ENCODE measurements around the gene BTF3.
A peak's percentile ranks its signal among the peaks of the same experiment; 100 is the strongest.

Gene BTF3

DNA sequence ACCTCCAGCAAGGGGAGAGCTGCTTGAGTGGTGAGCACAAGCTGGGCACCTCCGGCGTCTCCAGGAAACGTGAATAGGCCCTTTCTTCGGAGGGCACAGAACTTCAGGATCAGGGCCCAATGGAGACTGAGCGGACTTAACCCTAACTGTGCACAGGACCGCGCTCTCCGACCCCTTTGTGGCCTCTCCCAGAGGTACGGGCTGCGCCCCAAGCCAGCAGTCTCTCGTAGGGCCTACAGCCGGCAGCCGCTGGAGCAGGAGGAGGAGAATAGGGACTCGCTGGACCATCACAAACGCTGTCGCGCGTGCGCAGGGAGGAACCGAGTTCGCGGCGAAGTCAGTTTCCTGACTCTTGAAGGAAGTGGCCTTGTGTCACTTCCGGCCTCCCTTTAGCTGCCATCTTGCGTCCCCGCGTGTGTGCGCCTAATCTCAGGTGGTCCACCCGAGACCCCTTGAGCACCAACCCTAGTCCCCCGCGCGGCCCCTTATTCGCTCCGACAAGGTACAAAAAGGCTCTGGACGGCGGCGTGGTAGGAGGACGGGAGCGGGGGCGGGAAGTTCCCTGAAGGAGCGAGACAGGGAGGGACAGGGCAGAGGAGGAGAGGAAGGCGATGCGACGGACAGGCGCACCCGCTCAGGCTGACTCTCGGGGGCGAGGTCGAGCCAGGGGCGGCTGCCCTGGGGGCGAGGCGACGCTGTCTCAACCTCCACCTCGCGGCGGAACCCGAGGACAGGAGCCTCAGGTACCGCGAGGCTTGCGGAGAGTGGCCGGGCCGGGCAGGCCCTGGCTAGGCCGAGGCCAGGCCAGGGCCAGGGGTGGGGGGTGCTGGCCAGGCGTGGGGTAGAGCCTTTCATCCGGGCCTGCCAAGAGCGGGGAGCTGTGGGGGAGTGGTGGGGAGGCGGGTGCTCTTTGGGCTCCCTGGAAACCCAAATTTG lies at the start of gene BTF3:
Gene BTF3 (plus strand): TSS at position 386 of the 936 bp plus-strand sequence. CDS start 226 bp downstream, at position 612.
- no peaks in the 10 kb centered on the region for H3K9me3 ChIP-seq
- intact Hi-C loops (cut with DNase I; ENCODE audit: low total_unique reads) = no loop called here
- peak within 1 kb of the TSS; percentile 83 to 97 for H3K4me3 ChIP-seq
- DNase-seq = peak; percentile 97
- no peaks in the 10 kb centered on the region for H3K27me3 ChIP-seq
- peaks cover 20 to 28% (median 23%) of the 10 kb centered on the region in 3 donors for H3K36me3 ChIP-seq
- TF ChIP-seq, protein P1, sequence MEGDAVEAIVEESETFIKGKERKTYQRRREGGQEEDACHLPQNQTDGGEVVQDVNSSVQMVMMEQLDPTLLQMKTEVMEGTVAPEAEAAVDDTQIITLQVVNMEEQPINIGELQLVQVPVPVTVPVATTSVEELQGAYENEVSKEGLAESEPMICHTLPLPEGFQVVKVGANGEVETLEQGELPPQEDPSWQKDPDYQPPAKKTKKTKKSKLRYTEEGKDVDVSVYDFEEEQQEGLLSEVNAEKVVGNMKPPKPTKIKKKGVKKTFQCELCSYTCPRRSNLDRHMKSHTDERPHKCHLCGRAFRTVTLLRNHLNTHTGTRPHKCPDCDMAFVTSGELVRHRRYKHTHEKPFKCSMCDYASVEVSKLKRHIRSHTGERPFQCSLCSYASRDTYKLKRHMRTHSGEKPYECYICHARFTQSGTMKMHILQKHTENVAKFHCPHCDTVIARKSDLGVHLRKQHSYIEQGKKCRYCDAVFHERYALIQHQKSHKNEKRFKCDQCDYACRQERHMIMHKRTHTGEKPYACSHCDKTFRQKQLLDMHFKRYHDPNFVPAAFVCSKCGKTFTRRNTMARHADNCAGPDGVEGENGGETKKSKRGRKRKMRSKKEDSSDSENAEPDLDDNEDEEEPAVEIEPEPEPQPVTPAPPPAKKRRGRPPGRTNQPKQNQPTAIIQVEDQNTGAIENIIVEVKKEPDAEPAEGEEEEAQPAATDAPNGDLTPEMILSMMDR (IDR thresholded peaks at IDR 0.05) = no peak
- H3K27ac ChIP-seq = peak within 1 kb of the TSS; percentile 93 to 96
- H3K4me1 ChIP-seq = peaks cover 0 to 36% (median 23%) of the 10 kb centered on the region in 4 donors

DNA sequence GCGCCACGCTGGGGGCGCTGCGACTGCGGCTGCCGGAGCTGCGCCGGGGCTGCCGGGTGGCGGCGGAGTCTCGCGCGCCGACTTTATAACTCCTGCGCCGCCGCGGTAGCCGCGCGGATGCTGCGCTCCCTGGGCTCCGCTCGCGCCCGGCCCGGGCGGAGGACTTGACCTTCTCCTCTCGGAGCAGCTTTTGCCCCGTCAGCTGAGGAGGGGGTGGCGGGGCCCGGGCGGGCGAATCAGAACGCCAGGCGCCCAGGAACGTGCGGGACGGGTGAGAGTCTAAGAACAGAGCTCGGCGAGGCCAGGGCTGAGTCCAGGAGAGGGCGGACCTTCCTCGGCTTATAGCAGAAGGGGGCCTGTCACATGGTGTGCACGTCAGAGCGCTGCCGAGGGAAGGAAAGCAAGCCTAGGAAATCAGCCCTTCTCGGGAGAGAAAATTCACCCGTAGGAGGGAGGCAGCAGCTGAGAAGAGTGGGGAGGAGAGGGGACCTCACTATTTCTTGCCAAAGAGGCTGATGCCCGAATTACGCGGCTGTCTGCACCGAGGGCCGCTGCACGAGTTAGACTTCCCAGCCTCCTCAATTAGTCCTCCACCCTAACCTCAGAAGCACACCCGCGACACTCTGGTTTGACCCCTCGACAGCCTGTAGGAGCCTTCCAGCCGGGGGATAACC lies 49.6 kb upstream of the BTF3 start, which contains the start of gene FOXD1:
Gene FOXD1 (minus strand): TSS at position 315 of the 674 bp plus-strand sequence. CDS start 415 bp downstream, outside the sequence.
- TF ChIP-seq, protein P1 (IDR thresholded peaks at IDR 0.05) = no peak
- no peaks in the 10 kb centered on the region for H3K9me3 ChIP-seq
- peaks cover 0 to 37% (median 25%) of the 10 kb centered on the region in 4 donors for H3K4me1 ChIP-seq
- peak within 1 kb of the TSS in 1 of 2 donors; percentile 62 for H3K27ac ChIP-seq
- peaks cover 15 to 91% of the 10 kb centered on the region in 2 donors for H3K27me3 ChIP-seq
- DNase-seq = peak; percentile 75 to 90
- H3K36me3 ChIP-seq = no peaks in the 10 kb centered on the region
- intact Hi-C loops (cut with DNase I; ENCODE audit: low total_unique reads) = loop anchor here (10.0 kb wide), 2 partner anchors 56 to 144 kb away; no protein-coding TSS in a partner anchor
- H3K4me3 ChIP-seq = peak within 1 kb of the TSS; percentile 50 to 53

DNA sequence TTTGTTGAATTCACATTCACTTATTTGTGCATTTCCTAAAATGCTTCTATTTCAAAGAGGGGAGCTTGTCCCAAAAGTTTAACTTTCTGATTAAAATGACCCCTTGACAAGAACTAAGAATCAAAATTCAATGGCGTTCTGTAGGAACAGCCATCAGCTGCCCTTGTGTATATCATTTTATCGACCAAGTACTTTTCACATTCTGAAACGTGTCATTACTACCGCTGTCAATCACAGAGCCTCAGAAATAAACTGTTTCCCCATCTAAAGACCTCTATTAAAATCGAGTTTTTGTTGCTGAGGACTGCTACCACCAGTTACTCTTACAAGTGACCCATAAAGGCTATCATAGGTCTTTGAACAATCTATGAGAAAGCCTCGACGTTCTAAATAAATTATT lies 48.1 kb upstream of the BTF3 start:
- intact Hi-C loops (cut with DNase I; ENCODE audit: low total_unique reads) = loop anchor here (2.0 to 5.0 kb wide), 2 partner anchors 13 to 233 kb away; no protein-coding TSS in a partner anchor
- no peaks in the 10 kb centered on the region for H3K36me3 ChIP-seq
- no peak overlapping the region for H3K4me3 ChIP-seq
- H3K4me1 ChIP-seq = peaks cover 0 to 37% (median 25%) of the 10 kb centered on the region in 4 donors
- no peaks in the 10 kb centered on the region for H3K9me3 ChIP-seq
- DNase-seq = no peak
- peaks cover 9 to 87% of the 10 kb centered on the region in 2 donors for H3K27me3 ChIP-seq
- no peak overlapping the region for H3K27ac ChIP-seq
- TF ChIP-seq, protein P1 (IDR thresholded peaks at IDR 0.05) = no peak

DNA sequence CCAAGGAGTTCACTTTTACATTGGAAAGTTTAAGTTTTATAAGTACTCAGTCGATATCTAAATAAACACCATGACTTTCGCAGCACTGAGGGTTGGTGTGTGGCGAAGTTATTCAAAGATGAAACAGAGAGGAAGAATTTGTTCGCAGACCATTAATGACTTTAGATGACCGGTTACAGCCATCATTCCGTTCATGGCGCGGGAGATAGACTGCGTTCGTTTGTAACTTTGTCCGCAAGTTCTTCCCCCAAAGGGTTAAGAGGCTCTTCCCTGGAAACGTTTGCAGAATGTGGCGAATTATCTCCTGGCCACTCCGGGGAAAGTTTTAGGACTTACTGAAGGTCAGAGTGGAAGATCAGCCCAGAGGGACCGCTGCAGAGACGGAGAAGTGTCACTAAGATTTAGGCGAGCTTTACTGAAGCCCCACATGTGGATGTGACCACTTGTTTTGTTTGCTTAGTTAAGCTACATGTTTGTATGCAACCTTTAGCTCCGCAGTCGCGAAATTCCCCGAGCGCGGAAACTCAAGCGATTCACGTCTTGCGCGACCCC lies 47.5 kb upstream of the BTF3 start:
- TF ChIP-seq, protein P1 (IDR thresholded peaks at IDR 0.05) = no peak
- Histone ChIP-seq H3K4me3 (peak overlapping the region in 1 of 2 donors; percentile 19), H3K27me3 (peaks cover 9 to 87% of the 10 kb centered on the region in 2 donors), H3K4me1 (peaks cover 0 to 37% (median 25%) of the 10 kb centered on the region in 4 donors), H3K27ac (no peak overlapping the region), H3K36me3 (no peaks in the 10 kb centered on the region), H3K9me3 (no peaks in the 10 kb centered on the region)
- intact Hi-C loops (cut with DNase I; ENCODE audit: low total_unique reads) = loop anchor here (2.0 to 5.0 kb wide), 2 partner anchors 14 to 233 kb away; no protein-coding TSS in a partner anchor
- DNase-seq = no peak
